GM20431 (cell line): ENCODE measurements around the gene TCIRG1.

ENCODE experiments used
- in situ Hi-C: fragments of 300-500 bp; cut with MseI, MboI; formaldehyde crosslinking; loops from one replicate; pipeline ENCODE4 v1.15.0; 2020; ENCODE audit warnings: low sequenced_read_pairs; ENCODE audit not compliant: unreplicated experiment

The TCIRG1 gene

DNA sequence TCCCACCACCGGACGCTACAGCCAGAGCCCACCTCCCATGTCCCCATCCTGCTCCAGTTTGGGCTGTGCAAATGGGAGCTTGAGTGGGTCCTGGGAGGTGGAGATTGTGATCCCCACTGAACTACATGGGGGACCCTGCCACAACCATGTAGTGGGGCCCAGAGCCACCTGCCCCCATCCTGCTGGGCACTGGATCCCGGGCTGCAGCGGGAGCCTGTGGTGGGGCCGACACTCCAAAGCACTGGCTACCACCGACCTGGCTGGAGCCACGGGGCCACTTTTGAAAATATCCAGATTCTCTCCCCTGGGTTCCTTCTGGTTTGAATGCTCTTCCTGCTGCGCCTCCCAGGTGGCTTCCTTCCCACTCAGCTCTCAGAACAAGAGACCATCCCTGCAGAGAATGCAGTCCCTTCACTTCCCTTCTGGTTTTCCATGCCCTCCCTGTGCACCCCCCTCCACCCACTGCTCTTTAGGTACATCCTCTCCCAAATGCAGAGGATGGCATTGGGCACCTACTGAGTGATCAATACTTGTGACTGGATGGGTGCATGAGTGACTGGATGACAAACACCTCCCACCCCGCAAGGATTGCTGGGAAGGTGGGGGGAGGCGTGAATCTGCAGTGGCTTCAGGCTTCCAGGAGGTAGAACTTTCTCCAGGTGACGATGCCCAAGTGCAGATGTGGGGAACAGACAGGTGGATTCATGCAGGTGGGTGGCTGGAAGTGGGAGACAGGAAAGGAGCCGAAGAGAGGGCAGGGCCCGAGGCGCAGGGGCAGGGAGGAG is 34.1 kb upstream of the TCIRG1 start:
- in situ Hi-C loops: loop anchor here (10.0 kb wide), 1 partner anchor 190 kb away; no protein-coding TSS in a partner anchor

DNA sequence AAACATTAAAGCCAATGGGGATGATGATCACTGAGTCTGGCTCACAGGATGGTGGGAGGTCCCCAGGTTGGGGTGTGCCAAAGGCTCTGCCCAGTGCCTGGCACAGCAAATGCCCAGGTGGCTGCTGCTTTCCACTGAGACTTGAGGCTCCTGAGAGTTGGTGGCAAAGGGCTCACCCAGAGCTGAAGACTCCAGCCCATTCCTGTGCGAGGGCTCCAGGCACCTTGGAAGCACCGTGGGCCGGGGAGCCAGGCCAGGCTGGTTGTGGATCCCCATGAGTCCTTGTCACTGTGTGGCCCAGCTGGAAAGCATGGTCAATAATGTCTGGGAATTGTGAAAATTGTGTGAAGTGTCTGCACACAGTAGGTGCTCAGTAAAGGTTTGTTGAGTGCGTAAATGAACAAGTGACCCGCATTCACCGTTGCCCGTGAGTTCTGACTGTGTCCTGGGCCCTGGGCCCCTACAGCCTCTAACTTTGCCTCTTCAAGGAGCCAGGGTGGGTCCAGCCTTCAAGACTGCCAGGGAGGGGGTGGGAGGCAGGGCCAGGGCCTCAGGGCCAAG is 32.1 kb upstream of the TCIRG1 start:
- in situ Hi-C loops: loop anchor here (10.0 kb wide), 1 partner anchor 188 kb away; no protein-coding TSS in a partner anchor

DNA sequence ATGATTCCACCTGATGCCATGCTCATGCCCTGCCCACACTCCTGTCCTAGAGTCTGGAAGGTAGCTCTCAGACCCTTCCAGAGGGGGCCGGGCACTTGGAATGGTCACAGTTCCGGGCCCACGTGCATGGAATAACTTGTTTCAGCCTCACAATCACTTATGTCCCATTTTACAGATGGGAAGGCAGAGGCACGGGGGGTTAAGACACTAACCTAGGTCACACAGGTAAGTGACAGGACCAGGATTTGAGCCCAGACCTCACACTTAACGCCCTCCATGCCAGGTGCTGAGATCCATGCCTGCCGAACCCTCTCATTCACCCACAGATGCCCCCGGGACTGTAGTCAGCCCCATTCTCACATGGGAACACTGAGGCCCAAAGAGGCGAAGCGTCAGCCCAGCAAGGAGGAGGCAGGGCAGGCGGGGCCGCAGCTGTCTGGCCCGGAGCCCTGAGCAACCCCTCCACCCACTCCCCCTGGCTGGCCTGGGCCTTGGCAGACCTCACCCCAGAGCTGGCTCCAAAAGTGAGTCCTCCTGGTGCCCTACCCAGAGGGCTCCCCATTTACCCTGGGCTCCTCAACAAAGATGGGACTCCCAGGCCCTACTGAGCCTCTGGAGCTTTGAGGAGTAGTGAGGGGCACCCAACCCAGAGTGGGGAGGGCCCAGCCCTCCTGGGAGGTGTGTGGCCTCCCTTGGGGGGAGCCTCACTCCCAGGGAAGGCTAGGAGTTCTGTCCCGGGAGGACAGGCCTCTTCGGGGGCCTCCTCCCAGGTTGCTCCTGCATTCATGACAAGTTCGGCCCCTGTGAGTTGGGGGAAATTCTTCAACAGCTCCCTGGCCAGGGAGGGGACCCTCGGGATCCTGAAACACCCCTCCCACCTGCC is 31.1 kb upstream of the TCIRG1 start:
- in situ Hi-C loops: loop anchor here (10.0 kb wide), 1 partner anchor 187 kb away; no protein-coding TSS in a partner anchor

DNA sequence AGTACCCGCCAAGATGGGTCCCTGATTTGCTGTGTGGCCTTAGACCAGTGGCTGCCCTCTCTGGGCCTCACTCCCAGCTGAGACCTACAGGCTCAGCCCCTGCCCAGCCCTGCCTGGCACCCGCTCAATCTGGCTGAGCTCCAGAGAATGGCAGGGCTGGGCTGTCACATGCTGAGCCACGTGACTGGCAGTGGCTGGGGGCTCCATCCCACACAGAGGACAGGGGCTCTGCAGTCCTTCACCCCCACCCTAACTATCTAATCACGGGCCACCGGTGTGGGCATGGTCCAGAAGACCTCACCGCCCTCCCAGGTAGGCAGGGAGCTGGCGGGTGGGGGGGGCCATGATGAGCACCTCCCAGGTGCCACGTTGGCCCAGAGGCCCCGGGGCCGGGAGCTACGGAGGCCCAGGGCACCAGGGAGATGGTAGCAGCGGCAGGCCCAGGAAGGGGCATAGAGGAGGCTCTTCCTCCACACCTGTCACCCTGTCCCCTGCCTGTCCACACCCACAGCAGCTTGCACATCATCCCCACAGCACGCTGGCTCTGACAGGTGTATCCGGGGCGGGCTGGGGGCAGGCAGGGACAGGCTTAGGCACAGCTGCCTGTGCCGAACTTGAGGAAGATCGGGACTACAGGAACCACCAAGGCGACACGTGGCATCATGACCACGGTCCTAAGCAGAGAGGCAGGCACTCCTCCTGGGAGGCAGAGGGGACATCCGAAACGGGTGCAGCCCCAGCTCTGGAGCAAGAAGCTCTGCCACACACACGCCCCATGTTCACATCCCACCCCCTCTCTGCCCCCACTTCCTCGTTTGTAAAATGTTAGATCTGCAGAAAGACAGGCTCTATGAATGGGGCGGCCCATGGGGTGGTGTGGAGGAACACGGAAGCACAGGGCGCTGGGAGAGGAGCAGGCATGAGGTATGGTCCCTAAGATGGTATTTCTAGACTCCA is 30.2 kb upstream of the TCIRG1 start:
- in situ Hi-C loops: loop anchor here (10.0 kb wide), 1 partner anchor 186 kb away; no protein-coding TSS in a partner anchor

DNA sequence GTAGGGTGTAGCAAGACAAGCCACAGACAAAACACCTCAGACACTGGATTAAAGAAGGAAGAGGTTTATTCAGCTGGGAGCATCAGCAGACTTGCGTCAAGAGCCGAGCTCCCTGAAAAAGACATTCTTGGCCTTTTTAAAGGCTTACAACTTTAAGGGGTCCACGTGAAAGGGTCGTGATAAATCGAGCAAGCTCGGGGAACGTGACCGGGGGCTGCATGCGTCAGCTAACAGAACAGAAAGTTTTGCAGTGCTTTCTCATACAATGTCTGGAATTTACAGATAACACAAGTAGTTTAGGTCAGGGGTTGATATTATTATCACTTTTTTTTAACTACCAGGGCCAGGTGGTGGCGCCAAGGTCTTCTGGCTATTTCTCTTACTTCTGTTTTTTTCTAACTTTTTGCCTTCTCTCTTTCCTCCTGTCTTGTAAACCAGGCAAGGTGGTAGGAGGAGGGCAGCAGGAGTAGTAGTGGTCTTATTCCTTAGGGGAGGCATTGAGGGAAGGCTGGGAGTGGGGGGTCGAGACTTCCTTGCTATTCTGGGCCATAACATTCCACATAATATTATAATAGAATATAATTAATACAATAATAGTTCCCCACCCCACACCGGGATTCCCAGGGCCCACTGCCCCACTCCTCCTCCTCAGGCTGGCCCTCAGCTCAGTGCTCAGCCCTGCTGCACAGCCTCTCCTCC is 29.3 kb upstream of the TCIRG1 start:
- in situ Hi-C loops: loop anchor here (10.0 kb wide), 1 partner anchor 185 kb away; no protein-coding TSS in a partner anchor

DNA sequence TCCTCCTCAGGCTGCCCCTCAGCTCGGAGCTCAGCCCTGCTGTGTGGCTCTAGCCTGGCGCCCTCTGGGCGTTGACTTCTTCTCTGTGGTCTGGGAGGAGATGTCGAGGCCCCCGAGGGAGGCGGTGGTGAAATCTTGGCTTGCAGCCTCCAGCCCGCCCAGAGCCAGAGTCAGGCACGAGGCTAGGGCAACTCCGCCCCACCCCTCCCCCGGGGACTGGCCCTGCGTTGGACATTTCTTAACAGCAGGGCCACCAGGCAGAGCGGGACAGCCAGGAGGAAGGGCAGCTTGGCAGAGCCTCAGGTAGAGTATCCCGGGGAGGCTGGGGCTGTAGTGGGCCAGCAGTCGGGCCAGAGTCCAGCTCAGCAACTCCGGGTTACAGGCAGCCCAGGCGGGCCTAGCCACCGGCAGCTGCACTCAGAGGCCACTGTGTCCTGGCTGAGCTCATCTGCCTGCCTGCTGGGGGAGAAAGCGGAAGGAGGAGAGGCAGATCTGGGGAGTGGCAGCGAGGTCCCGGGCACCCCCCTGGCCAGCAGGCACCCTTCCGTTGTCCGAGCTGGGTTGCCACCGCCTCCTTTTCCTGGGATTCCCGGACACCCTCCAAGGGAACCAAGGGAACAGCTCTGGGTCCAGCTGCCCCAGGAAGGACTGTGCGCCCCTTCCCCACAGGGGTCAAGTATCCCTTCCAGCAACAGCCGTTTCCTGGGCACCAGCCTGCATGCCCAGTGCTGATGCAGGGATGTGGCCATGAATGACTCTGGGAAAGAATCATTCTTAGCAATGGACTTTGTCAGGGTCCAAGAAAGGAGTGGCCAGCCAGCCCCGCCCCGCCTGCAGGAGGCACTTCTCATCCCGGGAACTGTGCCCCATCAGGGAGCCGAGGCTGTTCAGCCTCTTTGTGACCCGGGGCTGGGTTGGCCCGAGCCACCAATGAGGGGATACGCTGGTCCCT is 28.5 kb upstream of the TCIRG1 start, which contains the start of gene ALDH3B1:
TSS of gene ALDH3B1 (plus strand) at position 238 of the 952 bp plus-strand sequence. CDS start 4,971 bp downstream, outside the sequence.
- in situ Hi-C loops: no loop called here

DNA sequence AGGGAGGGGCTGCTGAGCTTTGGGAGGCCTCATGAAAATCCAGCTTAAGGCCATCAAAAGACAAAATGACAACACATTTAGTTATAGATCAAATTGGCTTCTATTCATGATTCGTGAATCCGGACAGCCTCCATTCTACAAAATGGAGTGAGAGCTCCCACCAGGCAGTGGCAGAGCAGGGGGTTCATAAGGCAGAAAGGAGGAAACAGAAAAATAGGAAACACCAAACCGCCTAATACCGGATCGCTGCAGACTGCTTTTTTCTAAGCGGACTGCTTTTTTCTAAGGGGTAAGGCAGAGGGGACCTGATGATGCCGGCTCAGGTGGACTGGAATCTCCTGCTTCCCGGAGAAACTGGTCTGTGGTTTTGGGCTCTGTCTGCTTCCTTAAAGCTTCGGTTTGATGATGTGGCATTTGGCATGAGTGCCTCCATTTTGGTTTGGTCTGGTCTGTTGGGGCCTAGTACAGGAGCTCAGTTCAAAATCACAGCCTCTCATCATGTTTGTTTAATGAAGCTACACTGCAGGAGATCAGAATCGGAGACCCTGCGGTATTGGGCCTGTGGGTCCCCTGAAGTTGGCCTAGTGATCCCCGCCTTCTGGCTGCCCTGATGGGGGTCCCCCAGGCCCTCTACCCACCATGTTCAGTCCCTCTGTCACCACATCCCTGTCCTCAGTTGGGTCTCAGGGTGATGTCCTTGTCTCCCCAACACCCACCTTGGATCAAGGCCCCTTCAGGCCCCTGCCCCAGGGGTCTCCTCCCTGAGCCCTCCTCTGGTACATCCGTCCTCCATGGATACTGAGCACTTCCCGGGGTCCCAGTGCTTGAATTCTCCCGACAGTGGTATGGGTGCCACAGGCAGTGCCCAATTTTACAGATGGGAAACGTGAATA is 27.5 kb upstream of the TCIRG1 start:
- in situ Hi-C loops: no loop called here

DNA sequence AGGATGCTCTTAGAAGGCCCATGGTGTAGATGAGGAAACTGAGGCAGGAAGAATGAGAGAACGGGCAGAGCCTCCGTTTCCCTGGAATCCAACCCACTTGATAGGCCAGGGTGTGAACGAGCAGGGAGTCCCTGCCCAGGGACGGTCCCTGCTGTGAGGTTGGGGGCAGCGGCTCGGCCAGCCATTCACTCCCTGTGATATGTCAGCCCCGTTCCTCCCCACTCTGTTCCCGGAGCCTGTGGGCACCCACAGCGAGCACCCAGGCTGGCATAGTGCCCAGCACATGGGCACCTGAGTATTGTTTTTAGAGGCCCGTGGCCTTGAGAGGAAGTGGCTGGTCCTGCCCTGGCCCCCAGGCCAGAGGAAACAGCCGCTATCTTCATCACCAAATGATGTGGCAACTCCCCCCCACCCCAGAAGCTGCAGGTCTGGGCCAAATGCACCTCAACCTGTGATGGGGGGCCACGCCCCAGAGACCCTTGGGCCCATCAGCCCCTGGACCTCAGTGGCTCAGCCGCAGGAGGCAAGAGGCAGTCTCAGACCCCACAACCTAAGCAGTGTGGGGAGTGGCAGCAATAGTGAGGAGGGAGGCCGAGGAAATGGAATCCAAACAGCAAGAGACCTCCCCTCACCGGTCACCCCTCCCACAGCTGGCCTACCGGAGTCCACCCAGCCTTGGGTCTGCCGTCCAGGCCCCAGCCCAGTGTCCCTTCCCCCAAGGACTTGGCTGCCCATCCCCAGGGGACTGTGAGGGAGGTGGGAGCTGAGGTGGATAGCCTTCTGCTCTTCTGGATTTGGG is 26.6 kb upstream of the TCIRG1 start:
- in situ Hi-C loops: no loop called here

DNA sequence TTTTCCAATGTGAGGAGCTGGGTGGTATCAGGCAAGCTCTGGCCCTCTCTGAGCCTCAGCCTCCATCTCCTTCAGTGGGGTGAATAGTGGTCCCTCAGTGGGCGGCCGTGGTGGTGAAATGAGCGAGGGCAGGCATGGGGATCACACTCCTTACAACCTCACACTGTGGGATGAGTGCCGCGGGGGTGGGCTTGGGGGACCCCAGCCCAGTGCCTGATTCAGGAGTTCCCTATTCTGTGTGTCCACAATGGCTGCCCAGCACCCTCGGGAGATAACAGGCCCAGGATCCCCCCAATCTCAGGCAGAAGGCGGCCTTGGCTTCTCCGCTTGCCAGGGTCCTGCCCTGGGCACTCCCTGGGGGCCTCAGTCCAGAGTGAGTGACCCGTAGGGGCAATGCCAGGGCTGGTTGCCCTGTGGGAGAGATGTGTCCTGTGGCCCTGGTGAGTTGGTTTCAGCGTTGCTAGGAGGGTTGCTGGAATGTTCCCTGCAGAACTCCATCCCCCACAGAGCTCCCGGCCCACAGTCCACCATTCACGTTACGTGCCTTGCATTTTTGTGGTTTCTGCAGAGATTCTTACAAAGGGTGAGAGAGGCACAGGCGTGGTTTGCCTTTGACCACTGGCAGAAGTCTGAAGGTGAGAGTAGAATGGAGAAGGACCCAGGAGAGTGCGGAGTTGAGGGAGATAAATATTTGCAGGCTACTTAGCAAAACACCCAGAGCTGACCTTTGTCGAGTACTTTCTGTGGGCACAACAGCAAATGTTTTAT is 25.8 kb upstream of the TCIRG1 start:
- in situ Hi-C loops: no loop called here

DNA sequence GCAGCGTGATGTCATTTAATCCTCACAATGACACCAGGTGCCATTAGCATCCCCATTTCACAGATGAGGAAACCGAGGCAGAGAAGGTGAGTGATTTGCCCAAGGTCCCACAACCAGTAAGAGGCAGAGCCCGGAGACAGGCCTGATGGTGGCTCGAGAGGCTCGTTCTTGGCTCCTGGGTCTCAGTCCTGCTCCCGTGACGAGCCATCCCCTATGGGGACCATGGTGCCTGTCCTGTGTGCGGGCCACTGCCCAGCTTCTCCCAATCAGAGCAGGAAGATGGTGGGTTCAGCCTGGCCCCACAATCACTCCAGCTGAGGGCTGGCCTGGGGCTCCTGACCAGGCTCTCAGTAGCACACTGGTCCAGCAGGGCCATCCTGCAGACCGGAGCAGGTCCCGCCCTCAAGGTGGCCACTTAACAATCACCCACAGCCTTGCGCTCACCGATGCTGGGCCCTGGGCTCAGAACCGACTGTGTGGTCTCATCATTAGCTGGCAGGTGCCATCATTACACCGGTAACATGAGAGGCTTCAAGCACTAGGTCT is 25.1 kb upstream of the TCIRG1 start:
- in situ Hi-C loops: no loop called here

DNA sequence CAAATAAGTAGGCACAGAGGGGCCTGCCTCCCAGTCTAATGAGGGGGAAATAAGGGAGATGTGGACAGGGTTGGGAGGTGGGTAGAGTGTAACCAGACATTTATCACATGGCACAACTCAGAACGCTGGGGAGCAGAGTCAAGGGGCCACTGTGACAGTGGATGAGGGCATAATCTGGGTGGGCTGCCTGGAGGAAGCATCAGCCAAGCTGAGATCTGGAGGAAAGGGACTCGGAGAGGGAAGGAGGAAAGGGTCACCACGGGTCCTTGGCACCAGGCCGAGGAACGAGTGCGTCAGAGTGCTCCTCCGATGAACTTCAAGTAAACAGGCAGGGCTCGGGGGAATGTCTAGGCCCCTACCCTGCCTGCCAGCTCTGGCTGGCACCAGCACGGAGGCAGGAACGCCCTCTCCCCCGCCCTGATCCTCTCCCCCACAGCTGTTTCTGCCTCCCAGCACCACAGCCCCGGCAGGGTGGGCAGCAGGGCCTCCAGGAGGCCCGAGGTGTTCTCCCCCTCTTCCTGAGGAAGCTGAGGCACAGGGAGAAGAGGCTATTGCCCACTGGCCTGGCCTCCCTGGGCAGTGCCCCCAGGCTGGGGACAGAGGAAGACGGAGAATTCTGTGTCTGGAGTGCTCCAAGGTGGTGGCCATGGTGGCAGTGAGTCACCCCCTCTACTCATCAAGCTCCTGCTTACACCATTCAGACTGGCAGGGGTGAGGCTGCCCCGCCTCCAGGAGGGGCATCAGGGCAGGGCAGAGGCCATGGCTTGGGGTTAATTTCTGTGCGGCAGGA is 24.5 kb upstream of the TCIRG1 start:
- in situ Hi-C loops: no loop called here

DNA sequence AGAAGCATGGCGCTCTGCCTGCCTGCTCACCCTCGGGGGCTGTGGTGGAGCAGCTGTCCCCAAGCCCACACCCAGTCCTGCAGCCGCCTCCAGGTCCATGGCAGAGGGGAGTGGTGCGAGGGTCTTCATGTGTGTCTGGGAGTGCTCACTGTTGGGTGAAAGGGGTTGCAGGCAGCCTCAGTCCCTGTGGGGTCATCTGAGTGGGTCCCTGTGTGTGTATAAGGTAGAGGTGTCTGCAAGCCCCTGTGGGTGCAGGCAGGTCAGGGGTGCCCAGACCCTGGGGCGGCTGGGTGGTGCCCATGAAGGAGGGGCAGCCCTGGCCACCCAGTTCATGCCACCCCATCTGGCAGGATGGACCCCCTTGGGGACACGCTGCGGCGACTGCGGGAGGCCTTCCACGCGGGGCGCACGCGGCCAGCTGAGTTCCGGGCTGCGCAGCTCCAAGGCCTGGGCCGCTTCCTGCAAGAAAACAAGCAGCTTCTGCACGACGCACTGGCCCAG is 23.8 kb upstream of the TCIRG1 start:
- in situ Hi-C loops: no loop called here

DNA sequence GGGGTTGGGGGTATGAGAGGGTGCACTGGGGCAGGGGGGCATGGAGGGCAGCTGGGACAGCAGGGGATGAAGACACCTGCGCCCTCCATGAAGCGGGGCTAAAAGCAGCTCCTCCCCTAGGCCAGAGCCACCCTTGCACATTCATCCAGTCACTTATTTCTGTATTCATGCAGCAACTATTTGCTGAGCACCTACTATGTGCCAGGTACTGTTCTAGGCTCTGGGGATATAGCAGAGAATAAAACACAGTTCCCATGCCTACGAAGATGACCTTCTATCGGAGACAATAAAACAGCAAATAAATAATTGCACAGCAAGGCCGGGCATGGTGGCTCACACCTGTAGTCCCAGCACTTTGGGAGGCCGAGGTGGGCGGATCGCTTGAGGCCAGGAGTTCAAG is 23.4 kb upstream of the TCIRG1 start:
- in situ Hi-C loops: no loop called here
